Measurements from ENCODE around the gene GGPS1.
"Not testable (repeated sequence)": the region's sequence is repeated elsewhere in the genome, so short reads cannot be mapped to it uniquely, and the experiment has no call there.

GGPS1 gene

DNA sequence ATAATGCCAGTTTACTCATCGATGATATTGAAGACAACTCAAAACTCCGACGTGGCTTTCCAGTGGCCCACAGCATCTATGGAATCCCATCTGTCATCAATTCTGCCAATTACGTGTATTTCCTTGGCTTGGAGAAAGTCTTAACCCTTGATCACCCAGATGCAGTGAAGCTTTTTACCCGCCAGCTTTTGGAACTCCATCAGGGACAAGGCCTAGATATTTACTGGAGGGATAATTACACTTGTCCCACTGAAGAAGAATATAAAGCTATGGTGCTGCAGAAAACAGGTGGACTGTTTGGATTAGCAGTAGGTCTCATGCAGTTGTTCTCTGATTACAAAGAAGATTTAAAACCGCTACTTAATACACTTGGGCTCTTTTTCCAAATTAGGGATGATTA, 13.7 kb downstream of the GGPS1 start:
- peaks cover 36% of the 10 kb centered on the region for H3K36me3 ChIP-seq (ENCODE audit: control insufficient read depth, insufficient read depth, low read length)
- H3K9me3 ChIP-seq (ENCODE audit: control insufficient read depth, insufficient read depth, low read depth, low read length) = no peaks in the 10 kb centered on the region
- H3K9ac ChIP-seq (ENCODE audit: low read length) = no peak overlapping the region
- H3K27ac ChIP-seq (ENCODE audit: low read depth, low read length) = no peak overlapping the region
- no peaks in the 10 kb centered on the region for H3K27me3 ChIP-seq (ENCODE audit: control insufficient read depth, insufficient read depth, low read length)
- H3K4me3 ChIP-seq (ENCODE audit: low read depth, low read length) = no peak overlapping the region
- no peaks in the 10 kb centered on the region for H3K4me1 ChIP-seq (ENCODE audit: control insufficient read depth, insufficient read depth, low read length)

DNA sequence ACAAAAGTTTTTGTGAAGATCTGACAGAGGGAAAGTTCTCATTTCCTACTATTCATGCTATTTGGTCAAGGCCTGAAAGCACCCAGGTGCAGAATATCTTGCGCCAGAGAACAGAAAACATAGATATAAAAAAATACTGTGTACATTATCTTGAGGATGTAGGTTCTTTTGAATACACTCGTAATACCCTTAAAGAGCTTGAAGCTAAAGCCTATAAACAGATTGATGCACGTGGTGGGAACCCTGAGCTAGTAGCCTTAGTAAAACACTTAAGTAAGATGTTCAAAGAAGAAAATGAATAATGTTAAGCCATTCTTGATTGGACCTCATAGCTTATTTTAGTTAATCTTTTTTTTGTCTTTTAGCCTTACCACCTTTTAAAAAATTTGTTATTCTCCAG, 14.1 kb downstream of the GGPS1 start:
- Histone ChIP-seq H3K36me3 (ENCODE audit: control insufficient read depth, insufficient read depth, low read length) (peaks cover 32% of the 10 kb centered on the region), H3K27ac (ENCODE audit: low read depth, low read length) (no peak overlapping the region), H3K4me1 (ENCODE audit: control insufficient read depth, insufficient read depth, low read length) (no peaks in the 10 kb centered on the region)

DNA sequence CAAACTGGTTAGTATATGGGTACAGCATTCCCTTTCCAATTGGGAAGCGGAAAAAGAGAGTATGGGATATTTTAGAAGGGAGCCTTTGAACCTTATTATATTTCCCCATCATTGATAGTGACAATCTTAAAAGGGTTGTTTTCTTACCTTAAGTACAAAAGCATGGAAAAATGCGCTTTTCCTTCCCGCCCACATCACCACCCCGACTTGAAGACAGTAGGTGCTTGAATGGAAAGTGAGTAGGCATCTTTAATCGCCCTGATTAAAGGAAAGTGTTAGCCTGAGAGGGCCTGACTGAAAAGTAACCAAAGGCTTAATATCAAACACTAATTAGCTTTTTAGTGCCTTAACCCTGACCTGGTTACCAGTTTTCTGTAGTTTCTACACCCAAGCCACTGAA, 15.4 kb downstream of the GGPS1 start:
- Histone ChIP-seq H3K36me3 (ENCODE audit: control insufficient read depth, insufficient read depth, low read length) (peaks cover 23% of the 10 kb centered on the region), H3K4me3 (ENCODE audit: low read depth, low read length) (no peak overlapping the region), H3K9me3 (ENCODE audit: control insufficient read depth, insufficient read depth, low read depth, low read length) (no peaks in the 10 kb centered on the region), H3K27ac (ENCODE audit: low read depth, low read length) (no peak overlapping the region), H3K27me3 (ENCODE audit: control insufficient read depth, insufficient read depth, low read length) (no peaks in the 10 kb centered on the region), H3K9ac (ENCODE audit: low read length) (no peak overlapping the region), H3K4me1 (ENCODE audit: control insufficient read depth, insufficient read depth, low read length) (no peaks in the 10 kb centered on the region)

More for the DNA sequence above, 14.1 kb downstream of the GGPS1 start:
- Histone ChIP-seq H3K27me3 (ENCODE audit: control insufficient read depth, insufficient read depth, low read length) (no peaks in the 10 kb centered on the region), H3K4me3 (ENCODE audit: low read depth, low read length) (no peak overlapping the region), H3K9ac (ENCODE audit: low read length) (no peak overlapping the region), H3K9me3 (ENCODE audit: control insufficient read depth, insufficient read depth, low read depth, low read length) (no peaks in the 10 kb centered on the region)

DNA sequence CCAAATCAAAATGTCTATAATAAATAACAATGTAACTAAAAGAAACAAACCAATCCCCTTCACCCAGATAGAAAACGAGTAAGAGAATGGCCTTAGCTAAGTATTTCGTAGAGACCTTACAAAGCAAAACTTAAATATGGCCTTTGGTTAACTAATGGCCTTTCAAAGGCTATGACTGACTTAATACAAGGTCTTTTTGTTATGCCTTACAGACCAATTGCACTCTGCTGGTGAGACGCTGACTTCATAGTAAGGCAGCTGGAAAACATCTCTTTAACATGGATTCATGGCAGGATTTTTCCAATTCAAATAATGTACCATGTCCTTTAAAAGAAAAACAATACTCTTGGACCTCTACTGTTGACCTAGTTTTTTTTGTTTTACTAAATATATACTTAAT, 23.1 kb downstream of the GGPS1 start:
- H3K4me3 ChIP-seq (ENCODE audit: low read depth, low read length) = no peak overlapping the region
- no peak overlapping the region for H3K9ac ChIP-seq (ENCODE audit: low read length)
- no peaks in the 10 kb centered on the region for H3K36me3 ChIP-seq (ENCODE audit: control insufficient read depth, insufficient read depth, low read length)
- H3K27ac ChIP-seq (ENCODE audit: low read depth, low read length) = no peak overlapping the region
- no peaks in the 10 kb centered on the region for H3K27me3 ChIP-seq (ENCODE audit: control insufficient read depth, insufficient read depth, low read length)
- H3K9me3 ChIP-seq (ENCODE audit: control insufficient read depth, insufficient read depth, low read depth, low read length) = no peaks in the 10 kb centered on the region
- no peaks in the 10 kb centered on the region for H3K4me1 ChIP-seq (ENCODE audit: control insufficient read depth, insufficient read depth, low read length)

DNA sequence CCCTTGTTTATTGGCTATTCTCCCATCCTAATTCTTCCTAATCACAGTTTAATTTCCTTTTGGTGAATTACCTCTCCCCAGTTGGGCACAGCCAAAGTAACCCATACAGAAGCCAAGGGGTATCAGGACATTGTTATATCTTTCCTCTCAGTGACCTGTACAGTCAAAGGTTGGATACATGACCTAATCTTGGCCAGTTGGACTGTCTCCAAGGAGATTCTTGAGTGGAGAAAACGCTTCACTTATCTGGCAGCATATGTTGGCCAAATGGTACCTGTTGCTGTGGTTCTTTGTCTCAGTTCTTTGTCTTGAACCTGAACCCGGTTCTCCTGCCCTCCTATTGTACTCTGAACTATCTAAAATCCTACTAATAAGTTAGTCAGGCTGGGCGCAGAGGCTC, 23.5 kb downstream of the GGPS1 start:
- Histone ChIP-seq H3K27me3 (ENCODE audit: control insufficient read depth, insufficient read depth, low read length) (no peaks in the 10 kb centered on the region), H3K27ac (ENCODE audit: low read depth, low read length) (no peak overlapping the region), H3K9ac (ENCODE audit: low read length) (no peak overlapping the region), H3K9me3 (ENCODE audit: control insufficient read depth, insufficient read depth, low read depth, low read length) (no peaks in the 10 kb centered on the region), H3K4me1 (ENCODE audit: control insufficient read depth, insufficient read depth, low read length) (no peaks in the 10 kb centered on the region), H3K4me3 (ENCODE audit: low read depth, low read length) (no peak overlapping the region), H3K36me3 (ENCODE audit: control insufficient read depth, insufficient read depth, low read length) (no peaks in the 10 kb centered on the region)

DNA sequence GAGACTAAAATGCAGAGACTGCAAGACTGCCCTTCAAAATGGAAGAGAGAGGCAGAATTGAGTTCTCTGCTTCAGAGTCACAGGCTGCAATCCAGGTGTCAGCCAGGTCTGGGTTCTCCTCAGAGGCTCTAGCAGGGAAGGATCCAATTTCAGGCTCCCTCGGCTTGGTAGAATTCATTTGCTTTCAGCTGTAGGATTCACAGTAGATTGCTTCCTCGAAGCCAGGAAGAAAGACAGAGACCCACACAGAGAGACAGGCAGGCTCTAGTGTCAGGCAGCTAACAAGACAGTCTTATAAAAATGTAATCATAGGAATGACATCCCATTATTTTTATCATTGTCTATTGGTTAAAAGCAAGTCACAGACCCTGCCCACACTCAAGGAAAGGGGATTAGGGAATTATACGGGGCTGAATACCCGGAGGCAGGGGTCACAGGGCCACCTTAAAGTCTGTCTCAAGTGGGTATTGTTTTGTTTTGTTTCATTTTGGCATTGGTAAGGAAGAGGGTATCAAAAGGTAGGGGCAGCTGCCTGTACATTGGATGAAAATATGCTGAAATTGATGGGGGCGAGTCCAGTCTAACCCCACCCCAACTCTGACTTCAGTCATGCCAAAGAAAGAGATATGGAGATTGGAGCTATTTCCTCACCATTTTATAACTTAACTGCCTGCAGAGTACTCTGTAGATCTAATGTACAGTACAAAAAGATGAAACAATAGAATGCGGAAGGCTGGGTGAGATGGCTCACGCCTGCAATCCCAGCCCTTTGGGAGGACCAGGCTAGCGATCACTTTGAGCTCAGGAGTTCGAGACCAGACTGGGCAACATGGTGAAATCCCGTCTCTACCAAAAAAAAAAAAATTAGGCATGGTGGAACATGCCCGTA, 29.4 kb downstream of the GGPS1 start:
- H3K9me3 ChIP-seq (ENCODE audit: control insufficient read depth, insufficient read depth, low read depth, low read length) = no peaks in the 10 kb centered on the region
- peaks cover 7% of the 10 kb centered on the region for H3K4me1 ChIP-seq (ENCODE audit: control insufficient read depth, insufficient read depth, low read length)
- H3K36me3 ChIP-seq (ENCODE audit: control insufficient read depth, insufficient read depth, low read length) = no peaks in the 10 kb centered on the region
- no peak overlapping the region for H3K4me3 ChIP-seq (ENCODE audit: low read depth, low read length)
- H3K27ac ChIP-seq (ENCODE audit: low read depth, low read length) = no peak overlapping the region
- no peaks in the 10 kb centered on the region for H3K27me3 ChIP-seq (ENCODE audit: control insufficient read depth, insufficient read depth, low read length)
- H3K9ac ChIP-seq (ENCODE audit: low read length) = no peak overlapping the region

DNA sequence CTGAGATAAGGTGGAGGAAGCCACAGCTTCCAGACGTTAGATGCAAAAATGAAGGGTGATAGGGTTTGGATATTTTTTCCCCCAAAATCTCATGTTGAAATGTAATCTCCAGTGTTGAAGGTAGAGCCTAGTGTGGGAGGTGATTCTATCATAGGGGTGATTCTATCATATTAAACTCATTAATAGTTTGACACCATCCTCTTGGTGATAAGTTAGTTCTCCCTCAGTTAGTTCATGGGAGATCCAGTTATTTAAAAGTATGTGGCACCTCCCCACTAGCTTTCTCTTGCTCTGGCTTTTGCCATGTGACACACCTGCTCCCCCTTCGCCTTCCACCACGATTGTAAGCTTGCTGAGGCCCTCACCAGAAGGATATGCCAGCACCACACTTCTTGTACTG, 30.5 kb downstream of the GGPS1 start:
- Histone ChIP-seq H3K27me3 (ENCODE audit: control insufficient read depth, insufficient read depth, low read length) (no peaks in the 10 kb centered on the region), H3K4me1 (ENCODE audit: control insufficient read depth, insufficient read depth, low read length) (peaks cover 7% of the 10 kb centered on the region), H3K27ac (ENCODE audit: low read depth, low read length) (no peak overlapping the region), H3K9ac (ENCODE audit: low read length) (no peak overlapping the region), H3K36me3 (ENCODE audit: control insufficient read depth, insufficient read depth, low read length) (no peaks in the 10 kb centered on the region), H3K4me3 (ENCODE audit: low read depth, low read length) (no peak overlapping the region), H3K9me3 (ENCODE audit: control insufficient read depth, insufficient read depth, low read depth, low read length) (no peaks in the 10 kb centered on the region)

DNA sequence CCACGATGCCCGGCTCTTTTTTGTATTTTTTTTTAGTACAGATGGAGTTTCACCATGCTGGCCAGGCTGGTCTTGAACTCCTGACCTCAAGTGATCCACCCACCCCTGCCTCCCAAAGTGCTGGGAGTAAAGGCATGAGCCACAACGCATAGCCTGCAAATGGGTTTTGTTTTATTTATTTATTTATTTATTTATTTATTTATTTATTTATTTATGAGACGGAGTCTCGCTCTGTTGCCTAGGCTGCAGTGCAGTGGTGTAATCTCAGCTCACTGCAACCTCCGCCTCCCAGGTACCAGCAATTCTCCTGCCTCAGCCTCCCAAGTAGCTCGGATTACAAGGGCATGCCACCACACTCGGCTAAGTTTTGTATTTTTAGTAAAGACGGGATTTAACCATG, 35.8 kb downstream of the GGPS1 start:
- H3K4me1 ChIP-seq (ENCODE audit: control insufficient read depth, insufficient read depth, low read length); H3K27ac ChIP-seq (ENCODE audit: low read depth, low read length); H3K27me3 ChIP-seq (ENCODE audit: control insufficient read depth, insufficient read depth, low read length); H3K36me3 ChIP-seq (ENCODE audit: control insufficient read depth, insufficient read depth, low read length); H3K9ac ChIP-seq (ENCODE audit: low read length); H3K9me3 ChIP-seq (ENCODE audit: control insufficient read depth, insufficient read depth, low read depth, low read length); H3K4me3 ChIP-seq (ENCODE audit: low read depth, low read length): not testable (repeated sequence)

DNA sequence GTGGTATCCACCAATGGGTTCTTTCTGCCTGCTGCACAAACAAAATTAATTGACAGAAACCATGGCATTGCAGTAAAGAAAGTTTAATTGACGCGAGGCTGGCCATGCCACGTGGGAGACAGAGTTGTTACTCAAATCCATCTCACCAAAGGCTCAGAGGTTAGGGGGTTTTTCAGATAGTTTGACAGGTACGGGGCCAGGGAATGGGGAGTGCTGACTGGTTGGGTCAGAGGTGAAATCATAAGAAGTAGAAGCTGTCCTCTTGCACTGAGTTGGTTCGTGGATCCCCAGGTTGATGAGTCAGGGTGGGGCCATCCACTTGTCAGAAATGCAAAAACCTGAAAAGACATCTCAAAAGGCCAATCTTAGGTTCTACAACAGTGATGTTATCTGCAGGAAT, 37.9 kb downstream of the GGPS1 start:
- no peak overlapping the region for H3K4me3 ChIP-seq (ENCODE audit: low read depth, low read length)
- H3K9ac ChIP-seq (ENCODE audit: low read length) = no peak overlapping the region
- H3K27me3 ChIP-seq (ENCODE audit: control insufficient read depth, insufficient read depth, low read length) = no peaks in the 10 kb centered on the region
- no peaks in the 10 kb centered on the region for H3K9me3 ChIP-seq (ENCODE audit: control insufficient read depth, insufficient read depth, low read depth, low read length)
- peaks cover 3% of the 10 kb centered on the region; the same call in 1 of the 2 replicates for H3K36me3 ChIP-seq (ENCODE audit: control insufficient read depth, insufficient read depth, low read length)
- no peak overlapping the region for H3K27ac ChIP-seq (ENCODE audit: low read depth, low read length)
- H3K4me1 ChIP-seq (ENCODE audit: control insufficient read depth, insufficient read depth, low read length) = no peaks in the 10 kb centered on the region

DNA sequence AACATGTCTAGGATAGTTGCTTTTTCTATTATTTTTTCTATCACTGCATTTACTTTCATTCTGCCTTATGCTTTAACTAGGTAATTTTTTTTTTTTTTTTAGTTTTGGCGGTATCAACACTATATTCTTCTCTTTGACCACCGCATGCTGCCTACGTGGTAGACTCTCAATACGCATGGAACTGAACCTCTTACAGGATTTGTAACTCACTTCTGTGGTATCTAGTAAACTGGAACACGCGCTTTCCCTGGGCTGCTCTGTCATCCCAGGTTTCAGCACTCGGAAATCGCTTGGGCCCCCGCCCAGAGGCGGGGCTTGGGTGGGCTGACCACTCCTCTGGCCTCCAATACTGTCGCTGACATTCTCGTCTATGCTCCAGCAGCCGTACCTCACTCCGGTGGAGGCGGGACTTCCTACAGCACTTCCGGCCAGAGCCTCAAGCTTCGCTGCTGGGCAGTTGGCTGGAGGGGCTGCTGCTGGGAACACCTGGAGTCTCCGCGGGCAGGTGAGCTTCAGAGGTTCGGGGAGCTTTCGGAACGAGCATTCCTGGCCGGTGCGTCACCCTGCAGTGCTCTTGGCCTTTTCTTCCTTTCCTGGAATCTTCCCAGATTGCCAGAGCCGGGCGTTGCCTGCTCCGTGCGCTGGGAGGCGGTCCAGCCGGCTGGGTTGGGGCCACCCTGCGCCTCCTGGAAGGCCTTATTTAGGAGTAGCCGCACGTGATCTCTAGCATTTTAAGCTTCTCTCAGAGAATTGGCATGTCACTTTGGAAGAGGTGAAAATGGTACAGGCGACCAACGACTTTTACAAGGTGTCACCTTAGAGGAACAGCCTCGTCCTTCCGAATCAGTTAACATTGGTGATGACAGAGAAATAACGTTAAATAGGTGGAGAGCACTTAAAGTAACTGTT, 38.9 kb downstream of the GGPS1 start, which contains the start of gene TBCE:
TSS of gene TBCE (plus strand) at position 428 of the 909 bp plus-strand sequence. CDS start 12,623 bp downstream, outside the sequence.
- H3K27me3 ChIP-seq (ENCODE audit: control insufficient read depth, insufficient read depth, low read length) = no peaks in the 10 kb centered on the region
- H3K9ac ChIP-seq (ENCODE audit: low read length) = peak within 1 kb of the TSS; percentile 74
- H3K27ac ChIP-seq (ENCODE audit: low read depth, low read length) = peak within 1 kb of the TSS; percentile 19; the same call in 1 of the 2 replicates
- H3K4me1 ChIP-seq (ENCODE audit: control insufficient read depth, insufficient read depth, low read length) = no peaks in the 10 kb centered on the region
- no peaks in the 10 kb centered on the region for H3K9me3 ChIP-seq (ENCODE audit: control insufficient read depth, insufficient read depth, low read depth, low read length)
- H3K4me3 ChIP-seq (ENCODE audit: low read depth, low read length) = peak within 1 kb of the TSS; percentile 81
- peaks cover 8% of the 10 kb centered on the region; the same call in 1 of the 2 replicates for H3K36me3 ChIP-seq (ENCODE audit: control insufficient read depth, insufficient read depth, low read length)

DNA sequence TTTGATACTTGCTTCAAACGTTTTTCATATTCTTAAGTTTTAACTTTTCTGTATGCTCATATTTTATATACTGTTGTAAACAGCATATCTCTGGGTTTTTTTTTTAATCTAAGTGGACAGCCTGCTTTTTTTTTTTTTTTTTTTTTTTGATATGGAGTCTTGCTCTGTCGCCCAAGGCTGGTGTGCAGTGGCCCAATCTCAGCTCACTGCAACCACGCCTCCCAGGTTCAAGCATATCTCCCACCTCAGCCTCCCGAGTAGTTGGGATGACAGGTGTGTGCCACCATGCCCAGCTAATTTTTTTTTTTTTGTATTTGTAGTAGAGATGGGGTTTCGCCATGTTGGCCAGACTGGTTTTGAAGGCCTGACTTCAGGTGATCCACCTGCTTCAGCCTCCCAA, 40.1 kb downstream of the GGPS1 start:
- H3K4me1 ChIP-seq (ENCODE audit: control insufficient read depth, insufficient read depth, low read length) = no peaks in the 10 kb centered on the region
- no peaks in the 10 kb centered on the region for H3K27me3 ChIP-seq (ENCODE audit: control insufficient read depth, insufficient read depth, low read length)
- no peaks in the 10 kb centered on the region for H3K9me3 ChIP-seq (ENCODE audit: control insufficient read depth, insufficient read depth, low read depth, low read length)
- peaks cover 10% of the 10 kb centered on the region; the same call in 1 of the 2 replicates for H3K36me3 ChIP-seq (ENCODE audit: control insufficient read depth, insufficient read depth, low read length)
- H3K27ac ChIP-seq (ENCODE audit: low read depth, low read length) = no peak overlapping the region
- peak overlapping the region; percentile 81 for H3K4me3 ChIP-seq (ENCODE audit: low read depth, low read length)
- no peak overlapping the region for H3K9ac ChIP-seq (ENCODE audit: low read length)

All from HUES6 (cell line).